Keratinocyte (primary cell): ENCODE data around the gene ATP11A.

Experiments used
- CTCF ChIP-seq, 3 experiments: IDR thresholded peaks in 1 of 3; conservative IDR thresholded peaks in 1 of 3; optimal IDR thresholded peaks in 1 of 3; 2 replicates in 2 of 3; 3 replicates in 1 of 3; pipeline versions ENCODE3 to v1.5.1; 2011; ENCODE audit warnings: low read length in 3 of 3, mild to moderate bottlenecking in 3 of 3, moderate library complexity in 2 of 3, control low read depth in 1 of 3, inconsistent platforms in 1 of 3; ENCODE audit not compliant: insufficient read depth in 2 of 3; ENCODE audit errors: extremely low read depth in 1 of 3
- EZH2 ChIP-seq: IDR thresholded peaks from one replicate; pipeline ENCODE4 v1.6.1; 2012; ENCODE audit warnings: inconsistent platforms, mild to moderate bottlenecking, low read length, moderate library complexity

- TF ChIP-seq CTCF (optimal IDR thresholded peaks at IDR 0.05 in 1 of 3, IDR thresholded peaks at IDR 0.05 in 1 of 3, conservative IDR thresholded peaks at IDR 0.05 in 1 of 3; ENCODE audit: extremely low read depth in 1 of 3, insufficient read depth in 2 of 3, low read length in 3 of 3) (no peak), EZH2 (no peak)
Measured at GRCh38 chr13:112779856-112780604, 90.2 kb downstream of the ATP11A start.
